Spinal cord (tissue), 10 donors: Measurements from ENCODE around the gene SYT2. TPM values are rescaled to one million over a fixed set of nuclear protein-coding genes. Genes with fewer than 3 reads are reported as not detected.
A peak's percentile ranks its signal among the peaks of the same experiment; 100 is the strongest.

Experiments
- DNase-seq, 6 donors: peaks; one replicate each; pipeline versions ENCODE4 v3.0.0 to v3.0.0-alpha.2; 2013 to 2015; ENCODE audit warnings: low spot score in 6 of 6, low read depth in 4 of 6
- H3K27ac ChIP-seq: one replicate; pipeline ENCODE4 v1.5.1; 2013; ENCODE audit warnings: low read depth, low read length, control low read depth
- H3K27me3 ChIP-seq: one replicate; pipeline ENCODE4 v1.6.1; 2013; ENCODE audit warnings: low read length; ENCODE audit not compliant: control insufficient read depth, insufficient read depth
- H3K36me3 ChIP-seq: one replicate; pipeline ENCODE4 v1.6.1; 2013; ENCODE audit warnings: low read length; ENCODE audit not compliant: control insufficient read depth, insufficient read depth
- H3K4me1 ChIP-seq: one replicate; pipeline ENCODE4 v1.6.1; 2013; ENCODE audit warnings: low read length; ENCODE audit not compliant: control insufficient read depth, insufficient read depth
- H3K4me3 ChIP-seq: one replicate; pipeline ENCODE4 v1.5.1; 2013; ENCODE audit warnings: low read depth, low read length, control low read depth
- H3K9me3 ChIP-seq: one replicate; pipeline ENCODE4 v1.6.1; 2013; ENCODE audit warnings: low read length; ENCODE audit not compliant: control insufficient read depth, insufficient read depth
- WGBS: methylation state at CpG from one replicate; pipeline ENCODE4 v1.1.5; 2013; ENCODE audit warnings: missing lambda C conversion rate; ENCODE audit not compliant: insufficient coverage; 5-methylcytosine and 5-hydroxymethylcytosine counted together
- polyA plus RNA-seq, 2 donors: library from polyadenylated mRNA; unstranded; fragments of 120-200 nt; gene quantifications; one replicate each; pipeline ENCODE4 v1.2.1, GENCODE V29; 2013; ENCODE audit not compliant: insufficient read length in 2 of 2
- total RNA-seq, 2 donors: library from RNA; depleted of rRNA in 1 of 2; stranded (reverse); fragments of 120-200 nt in 1 of 2; fragments of >200 nt in 1 of 2; gene quantifications; one replicate each; pipeline versions ENCODE4 v1.2.3 to v1.2.4, GENCODE V29; 2013 to 2014
- donor health status: healthy.

The SYT2 gene
- total and polyA plus RNA-seq, 4 donors: 11.1 to 59.2 (median 48.8) TPM

DNA sequence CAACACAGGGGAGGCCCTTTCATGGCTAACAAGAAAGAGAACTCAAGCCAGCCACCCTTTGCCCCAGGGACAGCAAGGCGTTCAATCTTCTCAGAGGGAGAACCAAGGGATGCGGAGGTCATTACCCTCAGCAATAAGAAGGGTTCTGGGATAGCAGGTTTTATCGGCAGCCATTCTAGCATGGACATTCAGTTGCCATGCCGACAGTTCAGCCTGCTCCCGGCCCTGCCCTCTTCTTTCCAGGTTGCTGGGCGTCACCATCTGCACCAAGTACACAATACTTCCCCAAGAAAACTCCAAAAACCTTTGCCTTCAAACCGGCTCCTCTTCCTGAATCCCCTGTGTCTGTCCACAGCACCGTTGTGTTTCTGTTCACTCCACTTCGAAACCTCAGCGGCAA is 47.1 kb downstream of the SYT2 start:
- Histone ChIP-seq H3K36me3 (no peaks in the 10 kb centered on the region), H3K4me1 (peaks cover 17% of the 10 kb centered on the region), H3K4me3 (no peak overlapping the region), H3K27me3 (no peaks in the 10 kb centered on the region), H3K9me3 (no peaks in the 10 kb centered on the region), H3K27ac (no peak overlapping the region)
- 36% methylated on average over 7 of the region's 10 CpGs for WGBS
- no peak for DNase-seq

- H3K4me3 ChIP-seq: no peak overlapping the region
- H3K9me3 ChIP-seq: no peaks in the 10 kb centered on the region
- 20% methylated on average over 4 of the region's 5 CpGs for WGBS
- H3K27ac ChIP-seq: no peak overlapping the region
- peak in 2 of 6 donors; percentile 61 to 71 for DNase-seq
- H3K27me3 ChIP-seq: no peaks in the 10 kb centered on the region
- H3K4me1 ChIP-seq: peaks cover 19% of the 10 kb centered on the region
- H3K36me3 ChIP-seq: no peaks in the 10 kb centered on the region
These were observed 48.2 kb downstream of the SYT2 start for GRCh38 chr1:202662081-202662480.

GRCh38 chr1:202661136-202661845 is 49.0 kb downstream of the SYT2 start:
- no peak overlapping the region for H3K27ac ChIP-seq
- H3K9me3 ChIP-seq: no peaks in the 10 kb centered on the region
- no peaks in the 10 kb centered on the region for H3K27me3 ChIP-seq
- 71% methylated on average over 9 of the region's 13 CpGs for WGBS
- no peak overlapping the region for H3K4me3 ChIP-seq
- H3K4me1 ChIP-seq: peaks cover 19% of the 10 kb centered on the region
- DNase-seq: no peak
- no peaks in the 10 kb centered on the region for H3K36me3 ChIP-seq

DNA sequence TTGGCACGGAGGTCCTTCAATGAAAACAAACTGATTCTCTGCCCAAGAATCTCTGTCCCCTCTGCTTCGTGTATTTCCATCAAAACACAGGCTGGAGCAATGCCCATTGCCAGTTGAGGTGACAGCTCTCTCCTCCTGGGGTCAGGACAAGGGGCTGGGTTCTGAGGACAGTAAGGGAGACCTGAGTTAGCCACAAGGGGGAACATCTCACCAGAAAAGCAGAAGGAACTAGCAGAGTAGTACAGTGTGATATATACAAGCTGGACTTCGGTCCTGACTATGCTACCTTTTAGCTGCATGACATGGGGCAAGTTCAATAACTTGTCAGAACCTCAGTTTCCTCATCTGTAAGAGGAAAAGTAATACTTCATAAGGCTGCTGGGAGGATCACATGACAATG is 50.3 kb downstream of the SYT2 start:
- DNase-seq: no peak
- Histone ChIP-seq H3K27ac (no peak overlapping the region), H3K4me3 (no peak overlapping the region), H3K36me3 (no peaks in the 10 kb centered on the region), H3K9me3 (no peaks in the 10 kb centered on the region), H3K27me3 (no peaks in the 10 kb centered on the region), H3K4me1 (peaks cover 19% of the 10 kb centered on the region)
- WGBS: 64% methylated on average over 1 of the region's 3 CpGs

- H3K36me3 ChIP-seq: no peaks in the 10 kb centered on the region
- 50% methylated on average over 4 of the region's 6 CpGs for WGBS
- no peaks in the 10 kb centered on the region for H3K27me3 ChIP-seq
- peaks cover 19% of the 10 kb centered on the region for H3K4me1 ChIP-seq
- peak in 1 of 6 donors; percentile 38 for DNase-seq
- no peak overlapping the region for H3K27ac ChIP-seq
- no peaks in the 10 kb centered on the region for H3K9me3 ChIP-seq
- H3K4me3 ChIP-seq: no peak overlapping the region
These were observed 50.7 kb downstream of the SYT2 start for GRCh38 chr1:202659541-202659940.

DNA sequence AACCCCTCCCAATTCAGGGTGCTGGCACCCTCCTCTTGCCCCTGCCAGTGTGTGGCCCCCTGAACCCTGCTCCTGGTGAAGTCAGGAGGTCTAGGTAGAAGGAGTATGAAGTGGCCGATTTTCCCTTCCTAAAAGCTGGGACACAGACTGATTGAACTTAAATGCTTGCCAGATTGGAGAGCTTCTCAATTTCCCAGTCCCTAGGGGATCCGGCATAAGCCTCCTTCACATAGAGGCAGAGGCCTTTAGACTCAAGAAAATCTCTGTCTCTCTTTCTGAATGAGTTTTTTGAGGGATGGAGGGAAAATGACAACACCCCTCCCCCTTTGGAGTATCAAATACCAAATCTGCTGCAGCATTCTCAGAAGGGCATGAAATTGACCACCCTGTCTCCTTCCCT is 51.5 kb downstream of the SYT2 start:
- peak in 2 of 6 donors; percentile 20 to 65 for DNase-seq
- H3K36me3 ChIP-seq: no peaks in the 10 kb centered on the region
- H3K4me3 ChIP-seq: no peak overlapping the region
- peaks cover 17% of the 10 kb centered on the region for H3K4me1 ChIP-seq
- no peak overlapping the region for H3K27ac ChIP-seq
- WGBS: 60% methylated on average over 1 of the region's 2 CpGs
- no peaks in the 10 kb centered on the region for H3K9me3 ChIP-seq
- no peaks in the 10 kb centered on the region for H3K27me3 ChIP-seq

DNA sequence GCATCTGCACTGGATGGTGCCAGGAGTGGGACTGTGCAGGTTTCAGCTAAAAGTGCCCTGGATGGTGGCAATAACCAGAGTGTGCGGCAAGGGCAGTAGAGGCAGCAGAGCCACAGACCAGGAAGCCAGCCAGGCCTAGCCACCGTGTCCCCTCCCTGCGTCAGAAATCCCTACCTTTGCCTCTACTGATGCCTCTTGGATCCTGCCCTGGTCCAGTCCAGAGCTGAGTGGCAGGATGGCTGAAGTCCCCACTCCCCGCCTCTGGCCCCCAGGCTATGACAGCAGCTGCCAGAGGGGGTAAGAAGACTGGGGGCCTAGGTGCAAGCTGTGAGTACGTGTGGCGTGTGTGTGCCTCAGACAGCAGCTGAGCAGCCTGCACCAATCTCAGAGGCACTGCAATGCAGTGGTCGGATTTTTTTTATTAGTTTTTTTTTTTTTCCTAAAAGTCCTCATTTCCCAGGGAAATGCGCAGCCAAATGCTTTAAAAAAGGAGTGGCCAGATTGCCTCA is 51.9 kb downstream of the SYT2 start:
- Histone ChIP-seq H3K27me3 (no peaks in the 10 kb centered on the region), H3K27ac (no peak overlapping the region), H3K4me3 (no peak overlapping the region), H3K9me3 (no peaks in the 10 kb centered on the region), H3K4me1 (peaks cover 14% of the 10 kb centered on the region), H3K36me3 (no peaks in the 10 kb centered on the region)
- DNase-seq: no peak
- 90% methylated on average over 3 of the region's 8 CpGs for WGBS

GRCh38 chr1:202656951-202657646 is 53.2 kb downstream of the SYT2 start:
- Histone ChIP-seq H3K4me3 (no peak overlapping the region), H3K27ac (no peak overlapping the region), H3K4me1 (peaks cover 14% of the 10 kb centered on the region), H3K9me3 (no peaks in the 10 kb centered on the region), H3K27me3 (no peaks in the 10 kb centered on the region), H3K36me3 (no peaks in the 10 kb centered on the region)
- WGBS: 59% methylated on average over 2 of the region's 7 CpGs
- DNase-seq: no peak

DNA sequence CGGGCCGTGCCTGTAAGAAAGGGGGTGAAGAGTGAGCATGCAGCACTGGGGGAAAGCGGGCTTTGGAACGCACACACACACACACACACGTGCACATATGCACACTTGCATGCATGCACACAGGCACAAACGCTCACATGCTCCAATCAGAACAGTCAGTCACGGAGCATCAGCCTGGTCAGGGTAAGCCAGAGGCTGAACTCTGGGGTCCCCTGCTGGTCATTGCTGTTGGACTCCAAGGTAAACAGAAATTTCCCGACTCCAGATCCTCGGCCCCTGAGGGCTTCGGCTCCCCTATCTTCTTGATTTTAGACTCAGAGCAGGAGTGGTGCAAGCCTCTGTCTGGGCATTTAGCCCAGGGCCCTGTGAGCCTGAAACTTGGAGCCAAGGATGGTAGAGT is 54.2 kb downstream of the SYT2 start:
- Histone ChIP-seq H3K36me3 (no peaks in the 10 kb centered on the region), H3K4me1 (peaks cover 14% of the 10 kb centered on the region), H3K27me3 (no peaks in the 10 kb centered on the region), H3K4me3 (no peak overlapping the region), H3K9me3 (no peaks in the 10 kb centered on the region), H3K27ac (no peak overlapping the region)
- peak in 1 of 6 donors; percentile 43 for DNase-seq
- 46% methylated on average over 10 of the region's 10 CpGs for WGBS

DNA sequence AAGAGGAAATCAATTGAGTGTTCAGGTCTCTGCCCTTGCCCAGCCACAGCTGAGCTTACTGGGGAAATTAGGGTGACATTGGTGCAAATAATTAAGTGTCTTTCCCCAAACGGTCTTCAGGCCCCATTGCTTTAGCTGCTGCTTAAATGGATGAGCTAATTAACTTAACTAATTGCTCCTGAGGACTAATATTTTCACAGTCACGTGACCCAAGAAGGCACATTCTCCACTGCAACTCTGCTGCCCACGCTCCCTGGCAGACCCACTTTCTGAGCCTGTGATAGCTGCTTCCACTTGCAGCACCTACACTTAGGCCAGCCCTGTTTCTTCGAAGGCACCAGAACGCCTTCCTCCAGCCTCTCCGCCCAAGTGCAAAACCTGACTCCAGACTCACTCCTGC is 56.2 kb downstream of the SYT2 start:
- H3K27ac ChIP-seq: no peak overlapping the region
- peak in 1 of 6 donors; percentile 70 for DNase-seq
- no peaks in the 10 kb centered on the region for H3K9me3 ChIP-seq
- H3K36me3 ChIP-seq: no peaks in the 10 kb centered on the region
- no peaks in the 10 kb centered on the region for H3K27me3 ChIP-seq
- H3K4me1 ChIP-seq: peaks cover 6% of the 10 kb centered on the region
- WGBS: 39% methylated on average over 5 of the region's 6 CpGs
- H3K4me3 ChIP-seq: no peak overlapping the region
